GM21367 (cell line): ENCODE results near the gene CFAP299.
"Not testable (repeated sequence)": the region's sequence is repeated elsewhere in the genome, so short reads cannot be mapped to it uniquely, and the experiment has no call there.

ENCODE experiments used
- ATAC-seq: cut with Tn5 transposase; IDR thresholded peaks from one replicate; pipeline ENCODE4 v1.9.1; 2021; ENCODE audit not compliant: unreplicated experiment

The CFAP299 gene

GRCh38 chr4:80439294-80440061 is 103.9 kb downstream of the CFAP299 start:
- ATAC-seq, result not testable (repeated sequence)

GRCh38 chr4:80446248-80446647 is 110.7 kb downstream of the CFAP299 start:
- ATAC-seq, result no peak

GRCh38 chr4:80446664-80447063 is 111.1 kb downstream of the CFAP299 start:
- ATAC-seq, result no peak

- no peak for ATAC-seq
Measured at GRCh38 chr4:80447493-80447892, 112.0 kb downstream of the CFAP299 start.

- ATAC-seq, result no peak
Measured at GRCh38 chr4:80448056-80448455, 112.5 kb downstream of the CFAP299 start.

GRCh38 chr4:80452055-80452454 is 116.5 kb downstream of the CFAP299 start:
- no peak for ATAC-seq

GRCh38 chr4:80452768-80453167 is 117.2 kb downstream of the CFAP299 start:
- no peak for ATAC-seq

- no peak for ATAC-seq
Measured at GRCh38 chr4:80454040-80454439, 118.5 kb downstream of the CFAP299 start.

- ATAC-seq, result no peak
Measured at GRCh38 chr4:80454556-80454955, 119.0 kb downstream of the CFAP299 start.

GRCh38 chr4:80459918-80460473 is 124.5 kb downstream of the CFAP299 start:
- ATAC-seq, result no peak

GRCh38 chr4:80461412-80461811 is 125.9 kb downstream of the CFAP299 start:
- ATAC-seq, result no peak

GRCh38 chr4:80462621-80463091 is 127.1 kb downstream of the CFAP299 start:
- peak; percentile 74 for ATAC-seq

GRCh38 chr4:80463509-80463908 is 128.0 kb downstream of the CFAP299 start:
- ATAC-seq, result no peak

- ATAC-seq, result no peak
Measured at GRCh38 chr4:80465238-80465637, 129.7 kb downstream of the CFAP299 start.

- ATAC-seq, result no peak
Measured at GRCh38 chr4:80465736-80466135, 130.2 kb downstream of the CFAP299 start.

- ATAC-seq, result no peak
Measured at GRCh38 chr4:80466618-80467017, 131.1 kb downstream of the CFAP299 start.

- ATAC-seq, result no peak
Measured at GRCh38 chr4:80471756-80472155, 136.2 kb downstream of the CFAP299 start.

GRCh38 chr4:80475236-80475635 is 139.7 kb downstream of the CFAP299 start:
- ATAC-seq, result no peak

- no peak for ATAC-seq
Measured at GRCh38 chr4:80475798-80476197, 140.3 kb downstream of the CFAP299 start.

- no peak for ATAC-seq
Measured at GRCh38 chr4:80484712-80485111, 149.2 kb downstream of the CFAP299 start.

GRCh38 chr4:80486603-80487002 is 151.1 kb downstream of the CFAP299 start:
- no peak for ATAC-seq

- ATAC-seq, result peak; percentile 43
Measured at GRCh38 chr4:80489798-80490197, 154.3 kb downstream of the CFAP299 start.

- ATAC-seq, result peak; percentile 57
Measured at GRCh38 chr4:80492761-80493160, 157.2 kb downstream of the CFAP299 start.
